GM12873 (cell line): ENCODE results near the gene FBN3.

Experiments
- TF ChIP-seq, protein P1 (sequence below): IDR thresholded peaks from 2 replicates; pipeline ENCODE4 v1.5.1; 2012; ENCODE audit warnings: low read depth, mild to moderate bottlenecking, moderate library complexity, low read length, control low read depth; ENCODE audit not compliant: insufficient read depth; ENCODE audit errors: missing control alignments

FBN3 gene

DNA sequence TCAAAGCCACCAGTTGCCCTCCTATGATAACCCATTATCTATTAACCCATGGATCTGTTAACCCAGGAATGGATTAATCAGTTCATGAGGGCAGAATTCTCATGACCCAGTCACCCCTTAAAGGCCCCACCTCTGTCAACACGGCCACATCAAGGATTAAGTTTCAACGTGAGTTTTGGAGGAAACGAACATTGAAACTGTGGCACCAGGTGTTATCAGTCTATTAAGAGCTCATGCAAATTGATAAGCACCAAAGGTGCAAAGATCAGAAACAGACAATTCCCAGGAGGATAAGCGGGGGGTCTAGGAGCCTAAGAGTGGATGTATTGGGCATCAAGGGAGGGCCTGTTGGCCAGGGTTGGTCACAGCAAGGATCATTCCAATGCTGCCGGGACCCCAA lies 124.1 kb downstream of the FBN3 start:
- TF ChIP-seq, protein P1, sequence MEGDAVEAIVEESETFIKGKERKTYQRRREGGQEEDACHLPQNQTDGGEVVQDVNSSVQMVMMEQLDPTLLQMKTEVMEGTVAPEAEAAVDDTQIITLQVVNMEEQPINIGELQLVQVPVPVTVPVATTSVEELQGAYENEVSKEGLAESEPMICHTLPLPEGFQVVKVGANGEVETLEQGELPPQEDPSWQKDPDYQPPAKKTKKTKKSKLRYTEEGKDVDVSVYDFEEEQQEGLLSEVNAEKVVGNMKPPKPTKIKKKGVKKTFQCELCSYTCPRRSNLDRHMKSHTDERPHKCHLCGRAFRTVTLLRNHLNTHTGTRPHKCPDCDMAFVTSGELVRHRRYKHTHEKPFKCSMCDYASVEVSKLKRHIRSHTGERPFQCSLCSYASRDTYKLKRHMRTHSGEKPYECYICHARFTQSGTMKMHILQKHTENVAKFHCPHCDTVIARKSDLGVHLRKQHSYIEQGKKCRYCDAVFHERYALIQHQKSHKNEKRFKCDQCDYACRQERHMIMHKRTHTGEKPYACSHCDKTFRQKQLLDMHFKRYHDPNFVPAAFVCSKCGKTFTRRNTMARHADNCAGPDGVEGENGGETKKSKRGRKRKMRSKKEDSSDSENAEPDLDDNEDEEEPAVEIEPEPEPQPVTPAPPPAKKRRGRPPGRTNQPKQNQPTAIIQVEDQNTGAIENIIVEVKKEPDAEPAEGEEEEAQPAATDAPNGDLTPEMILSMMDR: no peak

GRCh38 chr19:8023371-8023770 lies 126.0 kb downstream of the FBN3 start:
- TF ChIP-seq, protein P1: no peak

- TF ChIP-seq, protein P1: no peak
Measured at GRCh38 chr19:8022275-8022674, 127.1 kb downstream of the FBN3 start.

DNA sequence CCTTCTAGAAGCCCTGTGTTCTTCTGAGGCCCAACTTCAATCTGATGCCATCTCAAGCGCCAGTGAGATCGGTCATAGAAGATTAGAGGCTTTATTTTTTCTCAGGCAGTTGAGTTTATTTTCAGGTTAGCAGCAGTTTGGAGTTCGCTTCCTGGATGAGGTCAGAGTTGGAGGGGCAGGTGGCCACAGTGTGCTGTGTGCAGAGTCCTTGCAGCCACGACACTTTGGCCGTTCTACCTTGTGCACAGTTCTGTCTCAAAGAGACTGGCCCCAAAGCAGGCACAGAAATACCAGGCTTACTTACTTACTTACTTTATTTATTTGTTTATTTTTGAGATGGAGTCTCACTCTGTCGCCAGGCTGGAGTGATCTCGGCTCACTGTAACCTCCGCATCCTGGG lies 128.0 kb downstream of the FBN3 start:
- TF ChIP-seq, protein P1: no peak

DNA sequence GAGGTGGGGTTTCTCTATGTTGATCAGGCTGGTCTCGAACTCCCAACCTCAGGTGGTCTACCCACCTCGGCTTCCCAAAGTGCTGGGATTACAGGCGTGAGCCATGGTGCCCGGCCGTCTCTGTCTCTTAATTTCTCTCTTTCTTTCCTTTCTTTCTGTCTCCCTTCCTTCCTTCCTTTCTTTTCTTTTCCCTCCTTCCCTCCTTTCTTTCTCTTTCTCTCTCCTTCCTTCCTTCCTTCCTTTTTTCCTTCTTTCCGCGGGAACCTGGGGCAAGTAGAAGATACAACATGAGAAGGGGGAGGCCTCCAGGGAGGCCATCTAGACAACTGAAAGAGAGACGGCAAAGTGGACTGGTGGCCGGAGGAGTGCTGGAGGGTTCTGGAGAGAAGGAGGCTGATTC lies 128.7 kb downstream of the FBN3 start:
- TF ChIP-seq, protein P1: no peak

GRCh38 chr19:8017808-8018207 lies 131.6 kb downstream of the FBN3 start:
- TF ChIP-seq, protein P1: peak; percentile 62
